ENCODE results near the gene OLFML1. TPM values are rescaled to one million over a fixed set of nuclear protein-coding genes. Genes with fewer than 3 reads are reported as not detected.

OLFML1 gene
- total and polyA plus RNA-seq, 10 donors, result 2.6 to 23.8 (median 9.2) TPM

- Histone ChIP-seq H3K4me3 (no peak overlapping the region), H3K27ac (no peak overlapping the region), H3K9me3 (no peaks in the 10 kb centered on the region), H3K27me3 (replicated peaks in 1 of 7) (no peaks in the 10 kb centered on the region), H3K36me3 (no peaks in the 10 kb centered on the region), H3K4me1 (peaks cover 0 to 9% (median 0%) of the 10 kb centered on the region in 6 donors)
- DNase-seq, result no peak
- WGBS, 5 donors, result 89 to 97% (median 92%) methylated on average over 5 of the region's 5 CpGs
- intact Hi-C loops (cut with DNase I; ENCODE audit: low total_unique reads), result no loop called here
- TF ChIP-seq POLR2AphosphoS5 (IDR thresholded peaks at IDR 0.05), result no peak
- no peak for TF ChIP-seq CTCF (IDR thresholded peaks at IDR 0.05 in 8 of 11, conservative IDR thresholded peaks at IDR 0.05 in 3 of 11)
- TF ChIP-seq POLR2A (IDR thresholded peaks at IDR 0.05), result no peak
Measured at GRCh38 chr11:7469351-7469865, 15.9 kb upstream of the OLFML1 start.

DNA sequence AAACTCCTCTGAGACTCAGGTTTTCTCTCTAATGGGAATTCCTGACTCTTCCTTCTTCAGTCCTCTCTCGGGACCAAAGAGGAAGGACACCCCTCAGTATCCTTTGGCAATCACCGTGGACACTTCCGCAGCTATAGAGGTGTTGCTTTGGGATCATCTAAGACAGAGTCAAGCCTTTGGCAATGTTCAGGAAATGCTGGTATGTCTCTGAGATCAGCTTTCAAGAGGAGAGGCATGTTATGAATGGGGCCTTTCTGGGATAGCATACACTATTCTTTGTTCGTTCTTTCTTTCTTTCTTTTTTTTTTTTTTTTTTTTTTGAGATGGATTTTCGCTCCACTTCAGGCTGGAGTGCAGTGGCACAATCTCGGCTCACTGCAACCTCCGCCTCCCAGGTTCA is 14.2 kb upstream of the OLFML1 start:
- Histone ChIP-seq H3K36me3 (no peaks in the 10 kb centered on the region), H3K9me3 (no peaks in the 10 kb centered on the region), H3K27me3 (replicated peaks in 1 of 7) (no peaks in the 10 kb centered on the region), H3K4me1 (peaks cover 0 to 9% (median 0%) of the 10 kb centered on the region in 6 donors), H3K4me3 (no peak overlapping the region), H3K27ac (no peak overlapping the region)
- TF ChIP-seq CTCF (IDR thresholded peaks at IDR 0.05 in 8 of 11, conservative IDR thresholded peaks at IDR 0.05 in 3 of 11), result no peak
- no peak for TF ChIP-seq POLR2AphosphoS5 (IDR thresholded peaks at IDR 0.05)
- TF ChIP-seq POLR2A (IDR thresholded peaks at IDR 0.05), result no peak
- intact Hi-C loops (cut with DNase I; ENCODE audit: low total_unique reads), result no loop called here
- whole genome bisulfite sequencing, 5 donors, result 89 to 94% (median 89%) methylated on average over 7 of the region's 7 CpGs
- no peak for DNase-seq

- Histone ChIP-seq H3K27ac (peak overlapping the region in 4 of 8 donors; percentile 5 to 55 (median 31)), H3K36me3 (no peaks in the 10 kb centered on the region), H3K9me3 (no peaks in the 10 kb centered on the region), H3K4me1 (peaks cover 0 to 9% (median 0%) of the 10 kb centered on the region in 6 donors), H3K27me3 (replicated peaks in 1 of 7) (no peaks in the 10 kb centered on the region), H3K4me3 (no peak overlapping the region)
- intact Hi-C loops (cut with DNase I; ENCODE audit: low total_unique reads), result no loop called here
- no peak for DNase-seq
- 43 to 100% (median 60%) methylated on average over 1 of the region's 1 CpG for WGBS, 5 donors
- TF ChIP-seq POLR2AphosphoS5 (IDR thresholded peaks at IDR 0.05) (no peak), POLR2A (IDR thresholded peaks at IDR 0.05) (no peak), CTCF (IDR thresholded peaks at IDR 0.05 in 8 of 11, conservative IDR thresholded peaks at IDR 0.05 in 3 of 11) (no peak)
Measured at GRCh38 chr11:7473717-7474116, 11.6 kb upstream of the OLFML1 start.

- Histone ChIP-seq H3K27me3 (replicated peaks in 1 of 7) (no peaks in the 10 kb centered on the region), H3K4me3 (no peak overlapping the region), H3K4me1 (peaks cover 0 to 13% (median 3%) of the 10 kb centered on the region in 6 donors), H3K36me3 (no peaks in the 10 kb centered on the region), H3K9me3 (no peaks in the 10 kb centered on the region), H3K27ac (no peak overlapping the region)
- WGBS, 5 donors, result 54 to 67% (median 61%) methylated on average over 2 of the region's 2 CpGs
- no peak for DNase-seq
- TF ChIP-seq POLR2AphosphoS5 (IDR thresholded peaks at IDR 0.05) (no peak), CTCF (IDR thresholded peaks at IDR 0.05 in 8 of 11, conservative IDR thresholded peaks at IDR 0.05 in 3 of 11) (no peak), POLR2A (IDR thresholded peaks at IDR 0.05) (no peak)
- intact Hi-C loops (cut with DNase I; ENCODE audit: low total_unique reads), result no loop called here
Measured at GRCh38 chr11:7480113-7480512, 5.2 kb upstream of the OLFML1 start.
